CD4-positive, alpha-beta T cell (primary cell): ENCODE results near the gene MTRF1. TPM values are rescaled to one million over a fixed set of nuclear protein-coding genes. Genes with fewer than 3 reads are reported as not detected.

ENCODE experiments used
- ATAC-seq: fragments of 200-7000 bp; cut with Tn5 transposase; one replicate; pipeline ENCODE4 v1.10.0; 2022; ENCODE audit warnings: mild to moderate bottlenecking; ENCODE audit not compliant: poor library complexity
- CTCF ChIA-PET: fragments of 350-600 bp; sonication (Branson Sonifier 250); formaldehyde crosslinking; loops from one replicate; lab custom pipeline; 2021; ENCODE audit warnings: antibody characterized with exemption, inconsistent platforms; lab: Charles Lee
- POLR2A ChIA-PET: fragments of 350-600 bp; sonication (Branson Sonifier 250); formaldehyde crosslinking; loops from one replicate; lab custom pipeline; 2021; ENCODE audit warnings: antibody characterized with exemption, inconsistent platforms; lab: Charles Lee
- DNase-seq, 14 experiments: peaks; one replicate each; pipeline ENCODE4 v3.0.0-alpha.2; 2013 to 2020; ENCODE audit warnings: mixed read lengths in 2 of 14
- H3K27ac ChIP-seq, 2 donors: one replicate each; pipeline versions ENCODE4 v1.5.1 to v1.7.0; 2013; ENCODE audit warnings: low read length in 2 of 2, low read depth in 1 of 2, mild to moderate bottlenecking in 1 of 2
- H3K27me3 ChIP-seq, 2 experiments: 1 replicate in 1 of 2; 2 replicates in 1 of 2; pipeline versions ENCODE4 v1.6.1 to v1.7.0; 2013; ENCODE audit warnings: low read length in 2 of 2, control low read depth in 1 of 2, mild to moderate bottlenecking in 1 of 2, moderate library complexity in 1 of 2; ENCODE audit not compliant: insufficient read depth in 2 of 2, control insufficient read depth in 1 of 2
- H3K36me3 ChIP-seq: one replicate; pipeline ENCODE4 v1.6.1; 2013; ENCODE audit warnings: low read length, control low read depth; ENCODE audit not compliant: insufficient read depth
- H3K4me1 ChIP-seq: one replicate; pipeline ENCODE4 v1.6.1; 2013; ENCODE audit warnings: low read length, control low read depth; ENCODE audit not compliant: insufficient read depth
- H3K4me3 ChIP-seq: one replicate; pipeline ENCODE4 v1.5.1; 2013; ENCODE audit warnings: mild to moderate bottlenecking, low read length, moderate library complexity
- H3K9me3 ChIP-seq, 2 experiments: 1 replicate in 1 of 2; 2 replicates in 1 of 2; pipeline versions ENCODE4 v1.6.1 to v1.7.0; 2013; ENCODE audit warnings: low read length in 2 of 2, mild to moderate bottlenecking in 2 of 2, control low read depth in 1 of 2, moderate library complexity in 1 of 2; ENCODE audit not compliant: control insufficient read depth in 1 of 2, insufficient read depth in 1 of 2
- H3K27ac Mint-ChIP-seq: one replicate; pipeline ENCODE4 v1.8.0; 2020; ENCODE audit warnings: mixed read lengths
- H3K27me3 Mint-ChIP-seq: one replicate; pipeline ENCODE4 v1.8.0; 2021; ENCODE audit warnings: mixed read lengths
- H3K36me3 Mint-ChIP-seq: one replicate; pipeline ENCODE4 v1.8.0; 2021; ENCODE audit warnings: low read depth, mixed read lengths
- H3K4me1 Mint-ChIP-seq: one replicate; pipeline ENCODE4 v1.8.0; 2021; ENCODE audit warnings: low read depth, mixed read lengths
- H3K4me3 Mint-ChIP-seq: one replicate; pipeline ENCODE4 v1.8.0; 2020; ENCODE audit warnings: mild to moderate bottlenecking, mixed read lengths
- H3K9me3 Mint-ChIP-seq: one replicate; pipeline ENCODE4 v1.8.0; 2020; ENCODE audit warnings: mixed read lengths
- intact Hi-C, 2 experiments: fragments of 100-400 bp; cut with DNase I in 1 of 2; cut with micrococcal nuclease in 1 of 2; formaldehyde crosslinking; loops; one replicate each; pipeline versions ENCODE4 v1.15.1 to v1.9.0; 2023 to 2025; cut with DNase I, micrococcal nuclease
- total RNA-seq, 174 experiments: library from RNA in 2 of 174; stranded (reverse) in 2 of 174; gene quantifications; one replicate each; pipeline ENCODE4 v1.2.3 and lab custom pipeline; 2021 to 2026
- TF ChIP-seq, protein P1 (sequence below): fragments of 200-600 bp; IDR thresholded peaks from one replicate; pipeline ENCODE4 v1.8.0; 2022; ENCODE audit warnings: antibody characterized with exemption, mild to moderate bottlenecking

Gene MTRF1
- total RNA-seq, 2 experiments from 2014 or later: 15.7 to 17.8 TPM

DNA sequence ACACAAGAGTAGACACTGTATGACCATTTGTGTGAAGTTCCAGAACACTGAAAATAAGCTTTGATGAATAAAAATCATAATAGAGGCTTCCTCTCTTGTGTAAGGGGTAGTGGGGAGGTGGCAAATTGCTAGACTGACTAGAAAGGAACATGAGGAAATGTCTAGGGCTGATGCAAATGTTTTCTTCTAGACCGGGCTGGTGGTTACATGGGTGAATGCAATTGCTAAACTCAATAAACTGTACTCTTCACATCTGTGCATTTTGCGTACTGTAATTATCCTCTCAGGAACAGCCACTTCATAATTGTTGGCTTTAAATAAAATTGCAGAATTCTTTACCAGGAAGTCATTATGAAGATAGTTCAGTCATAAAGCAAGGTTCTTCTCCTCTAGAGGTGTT is 63.9 kb downstream of the MTRF1 start:
- POLR2A ChIA-PET: no interaction called here
- no peaks in the 10 kb centered on the region for H3K27me3 ChIP-seq
- Mint-ChIP-seq H3K36me3 (peaks cover 3% of the 10 kb centered on the region), H3K4me3 (no peak overlapping the region), H3K4me1 (peaks cover 3% of the 10 kb centered on the region), H3K27me3 (no peaks in the 10 kb centered on the region), H3K27ac (no peak overlapping the region), H3K9me3 (no peaks in the 10 kb centered on the region)
- ATAC-seq: no peak
- no peaks in the 10 kb centered on the region for H3K9me3 ChIP-seq
- peaks cover 2% of the 10 kb centered on the region for H3K4me1 ChIP-seq
- no peaks in the 10 kb centered on the region for H3K36me3 ChIP-seq
- intact Hi-C loops: loop anchor here (10.0 kb wide), 3 partner anchors 115 to 275 kb away; partner anchors contain the start of gene NAA16 (in 1 of the 2)
- DNase-seq: no peak
- no peak overlapping the region for H3K4me3 ChIP-seq
- TF ChIP-seq, protein P1, sequence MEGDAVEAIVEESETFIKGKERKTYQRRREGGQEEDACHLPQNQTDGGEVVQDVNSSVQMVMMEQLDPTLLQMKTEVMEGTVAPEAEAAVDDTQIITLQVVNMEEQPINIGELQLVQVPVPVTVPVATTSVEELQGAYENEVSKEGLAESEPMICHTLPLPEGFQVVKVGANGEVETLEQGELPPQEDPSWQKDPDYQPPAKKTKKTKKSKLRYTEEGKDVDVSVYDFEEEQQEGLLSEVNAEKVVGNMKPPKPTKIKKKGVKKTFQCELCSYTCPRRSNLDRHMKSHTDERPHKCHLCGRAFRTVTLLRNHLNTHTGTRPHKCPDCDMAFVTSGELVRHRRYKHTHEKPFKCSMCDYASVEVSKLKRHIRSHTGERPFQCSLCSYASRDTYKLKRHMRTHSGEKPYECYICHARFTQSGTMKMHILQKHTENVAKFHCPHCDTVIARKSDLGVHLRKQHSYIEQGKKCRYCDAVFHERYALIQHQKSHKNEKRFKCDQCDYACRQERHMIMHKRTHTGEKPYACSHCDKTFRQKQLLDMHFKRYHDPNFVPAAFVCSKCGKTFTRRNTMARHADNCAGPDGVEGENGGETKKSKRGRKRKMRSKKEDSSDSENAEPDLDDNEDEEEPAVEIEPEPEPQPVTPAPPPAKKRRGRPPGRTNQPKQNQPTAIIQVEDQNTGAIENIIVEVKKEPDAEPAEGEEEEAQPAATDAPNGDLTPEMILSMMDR: no peak
- CTCF ChIA-PET: no interaction called here
- no peak overlapping the region for H3K27ac ChIP-seq

DNA sequence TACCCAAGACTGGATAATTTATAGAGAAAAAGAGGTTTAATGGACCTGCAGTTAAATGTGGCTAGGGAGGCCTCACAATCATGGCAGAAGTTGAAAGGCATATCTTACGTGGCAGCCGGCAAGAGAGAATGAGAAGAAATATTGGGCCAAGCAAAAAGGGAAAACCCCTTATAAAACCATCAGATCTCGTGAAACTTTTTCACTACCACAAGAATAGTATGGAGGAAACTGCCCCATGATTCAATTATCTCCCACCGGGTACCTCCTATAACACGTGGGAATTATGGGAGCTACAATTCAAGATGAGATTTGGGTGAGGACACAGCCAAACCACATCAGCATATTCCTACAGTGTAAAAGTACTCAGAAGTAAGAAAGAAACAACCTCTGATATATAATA is 64.3 kb downstream of the MTRF1 start:
- ChIA-PET POLR2A (no interaction called here), CTCF (no interaction called here)
- peaks cover 4% of the 10 kb centered on the region for H3K4me1 ChIP-seq
- H3K27me3 Mint-ChIP-seq: no peaks in the 10 kb centered on the region
- DNase-seq (no peak), ATAC-seq (no peak)
- no peaks in the 10 kb centered on the region for H3K36me3 ChIP-seq
- H3K27me3 ChIP-seq: no peaks in the 10 kb centered on the region
- intact Hi-C loops: loop anchor here (10.0 kb wide), 3 partner anchors 116 to 274 kb away; partner anchors contain the start of gene NAA16 (in 1 of the 2)
- no peaks in the 10 kb centered on the region for H3K9me3 Mint-ChIP-seq
- TF ChIP-seq, protein P1: no peak
- peaks cover 7% of the 10 kb centered on the region for H3K4me1 Mint-ChIP-seq
- H3K36me3 Mint-ChIP-seq: peaks cover 7% of the 10 kb centered on the region
- no peak overlapping the region for H3K4me3 ChIP-seq
- H3K27ac Mint-ChIP-seq: no peak overlapping the region
- H3K4me3 Mint-ChIP-seq: no peak overlapping the region
- no peak overlapping the region for H3K27ac ChIP-seq
- no peaks in the 10 kb centered on the region for H3K9me3 ChIP-seq

DNA sequence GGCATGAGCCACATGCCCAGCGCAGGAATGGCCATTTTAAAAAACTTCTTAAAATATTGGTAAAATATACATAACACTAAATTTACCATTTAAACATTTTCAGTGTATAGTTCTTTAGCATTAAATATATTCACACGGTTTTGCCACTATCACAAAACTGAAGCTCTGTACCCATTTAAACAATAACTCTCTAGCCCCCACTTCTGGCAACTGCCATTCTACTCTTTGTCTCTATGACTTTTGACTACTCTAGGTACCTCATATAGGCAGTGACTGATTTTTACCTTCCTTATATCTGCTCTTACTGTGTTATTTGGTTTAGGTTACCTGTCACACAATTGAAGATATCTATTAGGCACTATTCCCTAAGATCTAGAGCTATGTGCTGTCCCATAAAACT is 66.8 kb downstream of the MTRF1 start:
- ATAC-seq (no peak), DNase-seq (no peak)
- Histone ChIP-seq H3K27ac (no peak overlapping the region), H3K4me1 (peaks cover 17% of the 10 kb centered on the region), H3K27me3 (no peaks in the 10 kb centered on the region), H3K36me3 (no peaks in the 10 kb centered on the region), H3K9me3 (no peaks in the 10 kb centered on the region), H3K4me3 (no peak overlapping the region)
- CTCF ChIA-PET: interaction anchor here (1.1 to 1.7 kb wide), 4 partner anchors 35 to 267 kb away, joined by 3 to 4 read pairs (median 3); partner anchors contain the start of gene MTRF1
- H3K36me3 Mint-ChIP-seq: peaks cover 18% of the 10 kb centered on the region
- TF ChIP-seq, protein P1: peak; percentile 30
- no peak overlapping the region for H3K27ac Mint-ChIP-seq
- H3K27me3 Mint-ChIP-seq: no peaks in the 10 kb centered on the region
- no peaks in the 10 kb centered on the region for H3K9me3 Mint-ChIP-seq
- POLR2A ChIA-PET: interaction anchor here (1.3 kb wide), 1 partner anchor 135 kb away, joined by 5 read pairs; the partner anchor contains the start of gene WBP4
- peaks cover 25% of the 10 kb centered on the region for H3K4me1 Mint-ChIP-seq
- intact Hi-C loops: loop anchor here (10.0 kb wide), 3 partner anchors 118 to 272 kb away; partner anchors contain the start of gene NAA16 (in 1 of the 2)
- no peak overlapping the region for H3K4me3 Mint-ChIP-seq
